DMS79 treated with DMSO at 0.1 percent for 48 hours (cell line): ENCODE data around the gene IRF2BP2.
"Not testable (repeated sequence)": the region's sequence is repeated elsewhere in the genome, so short reads cannot be mapped to it uniquely, and the experiment has no call there.

ENCODE experiments used
- DNase-seq: peaks from one replicate; lab custom pipeline; 2025; lab: John Stamatoyannopoulos, UW

IRF2BP2 gene

GRCh38 chr1:234600418-234601281 lies 9.3 kb downstream of the IRF2BP2 start:
- peak; percentile 56 for DNase-seq

GRCh38 chr1:234599617-234600417 lies 10.2 kb downstream of the IRF2BP2 start:
- peak; percentile 87 for DNase-seq

- no peak for DNase-seq
Observed at GRCh38 chr1:234598974-234599616, 10.9 kb downstream of the IRF2BP2 start.

GRCh38 chr1:234597894-234598293 lies 12.1 kb downstream of the IRF2BP2 start:
- DNase-seq, result peak; percentile 35

GRCh38 chr1:234595899-234596298 lies 14.1 kb downstream of the IRF2BP2 start:
- DNase-seq, result no peak

GRCh38 chr1:234594575-234594974 lies 15.4 kb downstream of the IRF2BP2 start:
- DNase-seq, result not testable (repeated sequence)

- DNase-seq, result no peak
Observed at GRCh38 chr1:234593771-234594504, 16.0 kb downstream of the IRF2BP2 start.

- DNase-seq, result no peak
Observed at GRCh38 chr1:234593109-234593508, 16.9 kb downstream of the IRF2BP2 start.

GRCh38 chr1:234592240-234592639 lies 17.7 kb downstream of the IRF2BP2 start:
- no peak for DNase-seq

- no peak for DNase-seq
Observed at GRCh38 chr1:234591131-234591530, 18.8 kb downstream of the IRF2BP2 start.

GRCh38 chr1:234589854-234590620 lies 19.9 kb downstream of the IRF2BP2 start:
- DNase-seq, result no peak

- no peak for DNase-seq
Observed at GRCh38 chr1:234589064-234589800, 20.7 kb downstream of the IRF2BP2 start.

GRCh38 chr1:234588386-234588785 lies 21.6 kb downstream of the IRF2BP2 start:
- DNase-seq, result no peak

GRCh38 chr1:234586892-234587485 lies 23.0 kb downstream of the IRF2BP2 start:
- DNase-seq, result no peak

GRCh38 chr1:234586304-234586703 lies 23.7 kb downstream of the IRF2BP2 start:
- DNase-seq, result no peak

GRCh38 chr1:234585330-234586055 lies 24.5 kb downstream of the IRF2BP2 start:
- DNase-seq, result no peak

- peak; percentile 69 for DNase-seq
Observed at GRCh38 chr1:234584926-234585325, 25.1 kb downstream of the IRF2BP2 start.

GRCh38 chr1:234584420-234584805 lies 25.6 kb downstream of the IRF2BP2 start:
- no peak for DNase-seq

GRCh38 chr1:234583755-234584419 lies 26.1 kb downstream of the IRF2BP2 start:
- no peak for DNase-seq
